Lower leg skin (tissue), 4 donors: Measurements from ENCODE around the gene SEMA3C. TPM values are rescaled to one million over a fixed set of nuclear protein-coding genes. Genes with fewer than 3 reads are reported as not detected.

ENCODE experiments used
- DNase-seq, 2 donors: peaks; one replicate each; pipeline ENCODE4 v3.0.0-alpha.2; 2019; ENCODE audit warnings: low spot score in 2 of 2
- H3K4me3 ChIP-seq: fragments of 200-600 bp; sonication (generic); 2 replicates; pipeline ENCODE4 v1.5.1; 2017; ENCODE audit warnings: mild to moderate bottlenecking, low read depth; ENCODE audit not compliant: poor library complexity, severe bottlenecking
- POLR2A ChIP-seq, 2 donors: fragments of 450-650 bp; IDR thresholded peaks; one replicate each; pipeline ENCODE4 v1.6.1; 2016 to 2017; ENCODE audit warnings: antibody characterized with exemption in 2 of 2, mild to moderate bottlenecking in 1 of 2, moderate library complexity in 1 of 2
- WGBS, 2 donors: methylation state at CpG; one replicate each; pipeline ENCODE4 v1.1.5; 2018; 5-methylcytosine and 5-hydroxymethylcytosine counted together
- intact Hi-C: fragments of 100-400 bp; cut with DNase I; formaldehyde crosslinking; loops from one replicate; pipeline ENCODE4 v1.15.0; 2023; ENCODE audit warnings: low total_unique reads
- total RNA-seq, 4 donors: library from RNA; depleted of rRNA; stranded (reverse); fragments of >200 nt; gene quantifications; one replicate each; pipeline ENCODE4 v1.1.0, GENCODE V29; 2016
- TF ChIP-seq, protein P1 (sequence below), 3 donors: fragments of 450-650 bp; IDR thresholded peaks; one replicate each; pipeline ENCODE4 v1.5.1; 2016; ENCODE audit warnings: antibody characterized with exemption in 3 of 3, mild to moderate bottlenecking in 3 of 3, moderate library complexity in 2 of 3

Gene SEMA3C
- total RNA-seq, 4 donors from 2014 or later = 53.0 to 96.6 (median 70.7) TPM

DNA sequence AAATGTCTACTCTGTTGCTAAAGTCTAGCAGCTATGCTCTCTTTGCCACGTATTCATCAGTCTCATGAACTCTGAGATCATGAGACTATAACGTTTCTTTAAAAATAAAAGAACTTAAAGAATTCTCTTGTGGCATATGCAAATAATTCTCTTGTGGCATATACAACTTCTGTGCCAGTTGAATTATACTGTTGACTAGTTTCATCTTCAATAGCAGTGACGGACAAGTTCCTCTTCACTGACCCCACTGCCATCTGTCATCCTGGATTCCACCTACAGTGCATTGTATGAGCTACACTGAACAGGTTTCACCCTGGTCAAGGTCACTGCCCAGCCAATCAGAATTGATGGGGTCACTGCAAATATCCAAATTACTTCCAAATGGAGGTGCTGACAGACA, 192.2 kb downstream of the SEMA3C start:
- intact Hi-C loops = no loop called here
- TF ChIP-seq POLR2A (IDR thresholded peaks at IDR 0.05) = no peak
- TF ChIP-seq, protein P1, sequence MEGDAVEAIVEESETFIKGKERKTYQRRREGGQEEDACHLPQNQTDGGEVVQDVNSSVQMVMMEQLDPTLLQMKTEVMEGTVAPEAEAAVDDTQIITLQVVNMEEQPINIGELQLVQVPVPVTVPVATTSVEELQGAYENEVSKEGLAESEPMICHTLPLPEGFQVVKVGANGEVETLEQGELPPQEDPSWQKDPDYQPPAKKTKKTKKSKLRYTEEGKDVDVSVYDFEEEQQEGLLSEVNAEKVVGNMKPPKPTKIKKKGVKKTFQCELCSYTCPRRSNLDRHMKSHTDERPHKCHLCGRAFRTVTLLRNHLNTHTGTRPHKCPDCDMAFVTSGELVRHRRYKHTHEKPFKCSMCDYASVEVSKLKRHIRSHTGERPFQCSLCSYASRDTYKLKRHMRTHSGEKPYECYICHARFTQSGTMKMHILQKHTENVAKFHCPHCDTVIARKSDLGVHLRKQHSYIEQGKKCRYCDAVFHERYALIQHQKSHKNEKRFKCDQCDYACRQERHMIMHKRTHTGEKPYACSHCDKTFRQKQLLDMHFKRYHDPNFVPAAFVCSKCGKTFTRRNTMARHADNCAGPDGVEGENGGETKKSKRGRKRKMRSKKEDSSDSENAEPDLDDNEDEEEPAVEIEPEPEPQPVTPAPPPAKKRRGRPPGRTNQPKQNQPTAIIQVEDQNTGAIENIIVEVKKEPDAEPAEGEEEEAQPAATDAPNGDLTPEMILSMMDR (IDR thresholded peaks at IDR 0.05) = no peak
- H3K4me3 ChIP-seq = no peak overlapping the region
- no peak for DNase-seq
- WGBS, 2 donors = 75 to 79% methylated on average over 3 of the region's 3 CpGs

DNA sequence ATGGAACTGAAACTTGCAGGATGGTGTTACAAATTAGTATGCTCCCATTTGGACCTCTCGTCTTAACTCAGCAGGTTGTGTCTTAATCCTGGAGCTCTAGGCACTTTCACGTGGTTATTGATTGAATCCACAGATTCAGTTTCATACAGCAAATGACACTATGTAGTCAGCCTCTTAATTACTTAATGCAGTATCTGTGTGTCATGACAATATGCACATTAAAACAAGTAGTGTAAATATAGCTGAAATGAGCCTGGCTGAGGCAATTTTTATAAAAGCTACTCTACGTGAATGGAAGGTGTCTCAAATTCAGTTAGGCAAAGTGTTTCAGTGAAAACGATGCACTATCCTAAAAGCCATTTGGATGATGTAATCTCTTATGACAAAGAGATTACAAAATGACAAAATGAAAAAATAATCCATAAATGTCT, 193.7 kb downstream of the SEMA3C start:
- DNase-seq = no peak
- intact Hi-C loops = no loop called here
- H3K4me3 ChIP-seq = no peak overlapping the region
- 77% methylated on average over 4 of the region's 4 CpGs for WGBS, 2 donors
- no peak for TF ChIP-seq POLR2A (IDR thresholded peaks at IDR 0.05)
- TF ChIP-seq, protein P1 (IDR thresholded peaks at IDR 0.05) = no peak

DNA sequence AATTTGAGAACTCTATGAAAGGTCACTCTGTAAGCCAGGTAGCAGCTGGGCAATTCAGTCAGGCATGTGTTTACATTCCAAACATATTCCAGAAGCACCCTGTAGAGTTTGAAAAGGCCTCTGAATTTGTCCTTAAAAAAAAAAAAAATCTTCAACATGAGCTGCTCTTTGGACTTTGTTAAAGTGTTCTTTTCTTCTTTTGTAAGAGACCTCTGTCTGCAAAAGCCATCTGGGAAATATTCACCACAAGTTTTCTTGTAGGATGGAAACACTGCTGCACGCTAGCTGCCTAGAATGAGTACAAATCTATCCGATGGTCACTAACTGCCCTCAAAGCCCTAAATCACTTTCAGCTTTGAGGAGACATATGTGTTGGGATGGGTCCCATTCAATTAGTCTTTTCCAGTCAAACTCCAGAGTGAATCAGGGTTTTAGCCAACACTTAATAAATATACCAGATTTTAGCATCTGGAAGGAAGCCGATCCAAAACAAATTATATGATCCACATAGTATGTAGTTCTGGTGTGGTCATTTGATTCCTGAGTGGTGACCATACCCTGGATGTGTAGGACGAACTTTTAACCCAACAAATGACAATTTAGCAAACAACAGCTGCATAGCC, 194.5 kb downstream of the SEMA3C start:
- DNase-seq = no peak
- H3K4me3 ChIP-seq = no peak overlapping the region
- TF ChIP-seq, protein P1 (IDR thresholded peaks at IDR 0.05) = no peak
- no peak for TF ChIP-seq POLR2A (IDR thresholded peaks at IDR 0.05)
- 58 to 78% methylated on average over 4 of the region's 4 CpGs for WGBS, 2 donors
- intact Hi-C loops = no loop called here

DNA sequence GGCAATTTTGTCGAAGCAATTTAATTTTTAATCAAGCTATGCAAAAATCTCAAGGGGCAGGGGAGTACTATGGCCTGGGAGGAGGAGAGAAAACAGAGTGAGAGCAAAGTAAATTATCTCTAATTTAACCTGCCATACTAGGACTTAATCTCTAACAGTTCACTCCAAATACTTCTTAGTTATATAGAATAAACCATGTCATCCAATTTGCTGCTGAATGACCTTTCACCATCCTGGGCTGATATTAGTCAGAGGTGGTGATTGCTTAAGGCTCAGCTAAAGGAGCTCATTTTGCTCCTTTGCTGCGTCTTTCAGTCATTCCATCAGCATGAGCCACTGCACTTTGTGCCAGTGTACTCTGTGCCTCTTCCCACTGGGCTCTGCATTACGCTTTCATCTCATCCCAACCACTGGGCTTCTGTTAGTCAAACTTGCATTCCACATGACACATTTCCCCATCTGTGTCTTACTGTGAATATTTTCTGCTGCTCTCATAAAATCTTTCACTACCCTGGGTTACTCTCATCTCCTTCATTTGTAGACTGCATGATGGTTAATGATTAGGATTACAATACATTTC, 196.1 kb downstream of the SEMA3C start:
- intact Hi-C loops = no loop called here
- 32 to 40% methylated on average over 3 of the region's 3 CpGs for WGBS, 2 donors
- H3K4me3 ChIP-seq = no peak overlapping the region
- TF ChIP-seq POLR2A (IDR thresholded peaks at IDR 0.05) = no peak
- TF ChIP-seq, protein P1 (IDR thresholded peaks at IDR 0.05) = no peak
- peak; percentile 85 to 88 for DNase-seq

DNA sequence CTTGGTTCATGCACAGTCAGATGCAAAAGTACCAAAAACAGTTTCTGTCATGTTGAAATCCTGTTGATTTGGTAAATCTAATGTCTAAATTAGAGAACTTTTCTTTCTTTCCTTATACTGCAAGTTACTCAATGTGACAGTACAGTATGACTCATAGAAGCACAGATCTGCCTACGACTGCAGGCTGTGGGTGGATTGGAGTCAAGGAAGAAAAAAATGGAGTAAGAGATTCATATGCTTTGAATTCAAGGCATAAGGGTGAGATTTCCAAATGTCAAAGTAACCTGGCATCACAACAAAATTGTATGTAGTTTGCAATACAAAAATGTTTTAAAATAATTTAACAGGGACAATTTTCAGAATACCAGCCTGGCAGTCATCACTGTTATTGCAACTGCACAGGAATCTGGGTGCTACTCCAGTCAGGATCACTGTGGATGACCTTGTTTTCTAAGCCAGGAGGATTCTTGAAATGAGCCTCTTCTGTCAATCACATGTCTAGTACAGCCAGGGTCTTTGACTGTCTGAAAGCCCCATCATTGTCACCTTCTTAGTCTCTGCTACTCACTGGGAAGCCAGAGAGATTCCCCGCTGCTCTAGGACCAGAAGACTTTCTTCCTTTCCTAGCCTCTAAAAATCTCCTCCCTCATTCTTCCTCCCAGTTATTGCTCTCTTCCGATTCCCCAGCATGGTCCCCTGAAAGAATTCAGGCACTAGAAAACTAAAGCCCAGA, 196.8 kb downstream of the SEMA3C start:
- DNase-seq = peak in 1 of 2 donors; percentile 36
- no peak overlapping the region for H3K4me3 ChIP-seq
- intact Hi-C loops = no loop called here
- 35 to 49% methylated on average over 3 of the region's 3 CpGs for whole genome bisulfite sequencing, 2 donors
- TF ChIP-seq POLR2A (IDR thresholded peaks at IDR 0.05) = no peak
- TF ChIP-seq, protein P1 (IDR thresholded peaks at IDR 0.05) = no peak
